SKM-1 treated with dmso at 0.1 percent for 144 hours (cell line): ENCODE measurements around the gene SCRN3.
"Not testable (repeated sequence)": the region's sequence is repeated elsewhere in the genome, so short reads cannot be mapped to it uniquely, and the experiment has no call there.

ENCODE experiments used
- DNase-seq: peaks from one replicate; lab custom pipeline; 2025; ENCODE audit not compliant: unreplicated experiment; lab: John Stamatoyannopoulos, UW

SCRN3 gene

GRCh38 chr2:174403628-174404027 lies 8.1 kb downstream of the SCRN3 start:
- no peak for DNase-seq

GRCh38 chr2:174410039-174410438 lies 14.5 kb downstream of the SCRN3 start:
- not testable (repeated sequence) for DNase-seq

GRCh38 chr2:174412256-174412655 lies 16.7 kb downstream of the SCRN3 start:
- no peak for DNase-seq

- no peak for DNase-seq
Observed at GRCh38 chr2:174428214-174428613, 32.7 kb downstream of the SCRN3 start.

DNA sequence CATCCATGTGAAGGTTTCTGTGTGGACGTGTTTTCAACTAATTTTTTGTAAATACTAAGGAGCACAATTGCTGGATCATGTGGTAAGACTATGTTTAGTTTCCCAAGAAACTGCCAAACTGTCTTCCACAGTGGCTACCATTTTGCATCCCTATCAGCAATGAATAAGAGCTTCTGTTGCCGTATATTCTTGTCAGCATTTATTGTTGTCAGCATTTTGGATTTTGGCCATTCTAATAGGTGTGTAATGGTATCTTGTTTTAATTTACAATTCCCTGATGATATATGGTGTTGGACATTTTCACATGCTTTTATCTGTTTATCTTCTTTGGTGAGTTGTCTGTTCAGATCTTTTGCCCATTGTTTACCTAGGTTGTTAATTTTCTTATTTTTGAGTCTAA lies 34.5 kb downstream of the SCRN3 start:
- no peak for DNase-seq

DNA sequence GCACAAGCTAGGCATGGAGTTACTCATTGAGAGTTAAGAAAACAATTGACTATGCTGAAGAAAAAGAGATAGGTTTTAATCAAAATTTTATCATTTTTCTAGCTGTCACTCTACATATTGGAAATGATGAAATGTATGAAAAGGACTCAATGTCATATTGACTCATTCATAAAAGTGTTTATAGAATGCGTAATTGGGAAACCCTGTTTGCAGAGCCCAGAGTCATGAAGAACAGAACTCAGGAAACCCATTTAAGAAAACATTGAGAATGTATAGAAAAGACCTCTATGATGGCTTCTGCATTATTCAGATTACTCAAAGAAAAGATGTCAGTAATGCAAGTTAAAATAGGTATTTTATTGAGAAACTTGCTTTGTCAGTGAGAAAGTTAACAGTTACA lies 36.4 kb downstream of the SCRN3 start:
- DNase-seq: no peak

DNA sequence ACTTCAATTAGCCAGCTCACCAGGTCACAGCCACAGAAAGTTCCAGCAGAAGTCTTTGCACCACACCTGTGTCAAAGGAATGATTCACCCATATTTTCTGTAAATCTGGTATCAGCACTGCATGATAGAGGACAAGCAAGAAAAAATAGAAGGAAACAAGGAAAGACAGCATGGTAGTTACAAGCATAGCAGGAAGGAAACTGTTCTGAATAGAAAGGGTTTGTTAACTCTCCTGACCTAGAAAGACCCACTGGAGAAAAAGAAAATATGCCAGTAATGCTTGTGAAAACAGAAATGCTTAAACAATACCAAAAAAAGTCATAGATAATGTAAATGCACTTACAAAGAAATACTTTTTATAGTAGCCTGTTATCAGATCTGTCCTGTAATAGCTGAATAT lies 40.8 kb downstream of the SCRN3 start:
- no peak for DNase-seq

GRCh38 chr2:174438146-174438886 lies 42.8 kb downstream of the SCRN3 start:
- no peak for DNase-seq

GRCh38 chr2:174439323-174439722 lies 43.8 kb downstream of the SCRN3 start:
- no peak for DNase-seq

GRCh38 chr2:174439950-174440349 lies 44.4 kb downstream of the SCRN3 start:
- DNase-seq: no peak

- no peak for DNase-seq
Observed at GRCh38 chr2:174442546-174443510, 47.3 kb downstream of the SCRN3 start.

DNA sequence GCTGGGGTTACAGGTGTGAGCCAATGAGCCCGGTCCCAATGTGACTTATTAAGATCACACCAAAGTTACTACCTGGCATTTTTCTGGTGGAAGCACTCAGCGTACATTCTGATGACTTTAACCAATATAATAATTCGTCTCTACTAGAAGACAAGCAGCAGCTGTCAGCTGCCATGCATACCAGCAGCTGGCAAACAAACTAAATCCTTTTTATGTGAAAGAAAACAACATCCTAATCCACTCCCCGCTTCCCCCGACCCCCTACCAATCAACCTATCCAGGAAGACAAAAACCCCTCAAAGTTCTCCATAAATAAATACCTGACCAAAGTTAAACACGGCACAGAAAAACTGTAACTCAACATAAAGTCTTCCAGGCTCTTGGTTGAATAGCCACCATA lies 49.2 kb downstream of the SCRN3 start:
- no peak for DNase-seq

- no peak for DNase-seq
Observed at GRCh38 chr2:174445248-174445647, 49.7 kb downstream of the SCRN3 start.

DNA sequence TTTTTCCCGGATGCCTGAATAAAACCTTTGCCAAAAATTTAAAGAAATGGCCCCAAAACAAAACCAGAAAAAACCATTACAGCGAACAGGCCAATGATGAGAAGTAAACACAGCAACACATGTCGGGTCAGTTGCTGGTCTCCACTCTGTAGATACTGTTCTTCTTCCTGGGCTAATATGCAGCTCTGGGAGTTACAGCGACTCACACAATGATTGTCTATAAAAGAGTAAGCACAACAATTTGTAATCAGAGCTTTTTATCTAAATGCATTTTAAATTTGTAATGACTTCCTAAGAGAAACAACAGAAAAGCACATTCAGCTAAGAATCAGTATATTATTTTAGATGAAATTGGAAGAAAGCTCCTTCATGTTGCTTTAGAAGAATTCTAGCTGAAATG lies 51.0 kb downstream of the SCRN3 start:
- no peak for DNase-seq

DNA sequence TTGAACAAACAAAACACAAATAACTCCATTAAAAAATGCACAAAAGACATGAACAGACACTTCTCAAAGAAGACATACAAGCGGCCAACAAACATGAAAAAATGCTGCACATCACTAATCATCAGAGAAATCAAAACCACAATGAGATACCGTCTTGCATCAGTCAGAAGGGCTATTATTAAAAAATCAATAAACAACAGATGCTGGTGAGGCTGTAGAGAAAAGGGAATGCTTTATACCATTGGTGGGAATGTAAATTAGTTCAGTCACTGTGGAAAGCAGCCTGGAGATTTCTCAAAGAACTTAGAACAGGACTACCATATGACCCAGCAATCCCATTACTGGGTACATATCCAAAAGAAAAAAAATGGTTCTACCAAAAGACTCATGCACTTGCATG lies 53.5 kb downstream of the SCRN3 start:
- DNase-seq: no peak

DNA sequence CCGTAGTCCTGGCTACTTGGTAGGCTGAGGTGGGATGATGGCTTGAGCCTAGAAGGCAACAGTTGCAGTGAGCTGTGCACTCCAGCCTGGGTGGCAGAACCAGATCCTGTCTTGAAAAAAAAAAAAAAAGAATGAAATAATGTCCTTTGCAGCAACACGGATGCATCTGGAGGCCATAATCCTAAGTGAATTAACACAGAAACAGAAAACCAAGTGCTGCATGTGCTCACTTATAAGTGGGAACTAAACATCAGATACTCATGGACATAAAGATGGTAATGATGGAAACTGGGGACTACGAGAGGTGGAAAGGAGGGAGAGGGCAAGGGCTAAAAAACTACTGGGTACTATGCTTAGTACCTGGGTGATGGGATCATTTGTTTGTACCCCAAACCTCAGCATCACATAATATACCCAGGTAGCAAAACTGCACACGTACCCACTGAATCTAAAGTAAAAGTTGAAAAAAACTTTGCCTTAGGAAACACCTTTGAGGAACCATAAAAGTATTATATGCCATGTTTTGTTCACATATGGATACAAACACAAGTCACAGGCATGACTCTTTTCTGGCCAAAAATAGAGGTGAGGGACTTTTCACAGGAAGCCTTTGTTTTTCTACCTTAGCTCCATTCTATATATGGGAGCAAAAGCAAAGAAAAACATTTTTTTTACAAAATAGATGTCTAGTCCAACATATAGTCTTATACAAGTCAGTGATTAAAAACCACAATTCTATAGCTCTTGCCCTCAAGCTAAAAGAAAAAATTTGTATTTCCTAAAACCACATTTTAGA lies 54.7 kb downstream of the SCRN3 start:
- no peak for DNase-seq

DNA sequence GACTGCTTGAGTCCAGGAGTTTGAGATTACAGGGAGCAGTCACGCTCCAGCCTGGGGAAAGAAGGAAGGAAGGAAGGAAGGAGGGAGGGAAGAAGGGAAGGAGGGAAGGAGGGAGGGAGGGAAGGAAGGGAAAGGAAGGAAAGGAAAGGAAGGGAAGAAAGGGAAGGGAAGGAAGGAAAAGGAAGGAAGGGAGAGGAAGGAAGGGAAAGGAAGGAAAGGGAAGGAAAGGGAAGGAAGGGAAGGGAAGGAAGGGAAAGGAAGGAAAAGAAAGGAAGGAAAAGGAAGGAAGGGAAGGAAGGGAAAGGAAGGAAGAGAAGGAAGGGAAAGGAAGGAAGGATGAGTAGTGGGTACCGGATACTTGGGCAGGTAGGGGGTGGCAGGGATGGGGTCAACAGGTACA lies 59.0 kb downstream of the SCRN3 start:
- DNase-seq: no peak

DNA sequence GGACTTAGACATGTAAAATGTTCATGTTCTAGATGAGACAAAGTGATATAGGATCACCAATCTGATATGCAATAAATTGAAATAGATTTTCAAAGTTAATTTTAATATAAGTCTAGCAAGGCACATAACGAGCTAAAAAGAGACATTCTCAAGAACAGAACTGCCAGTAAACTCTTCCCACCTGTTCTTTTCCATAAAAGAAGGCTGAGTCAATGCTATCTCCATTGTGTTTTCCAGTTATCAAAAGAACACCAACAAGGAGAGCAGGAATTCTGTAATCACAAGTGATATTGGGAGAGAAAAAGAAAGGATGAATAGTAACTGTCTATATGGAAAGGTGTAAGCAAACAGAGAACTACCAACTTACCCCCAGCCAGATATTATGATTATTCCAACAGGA lies 65.7 kb downstream of the SCRN3 start:
- DNase-seq: no peak

- no peak for DNase-seq
Observed at GRCh38 chr2:174465327-174465726, 69.8 kb downstream of the SCRN3 start.

GRCh38 chr2:174473796-174474195 lies 78.3 kb downstream of the SCRN3 start:
- no peak for DNase-seq

DNA sequence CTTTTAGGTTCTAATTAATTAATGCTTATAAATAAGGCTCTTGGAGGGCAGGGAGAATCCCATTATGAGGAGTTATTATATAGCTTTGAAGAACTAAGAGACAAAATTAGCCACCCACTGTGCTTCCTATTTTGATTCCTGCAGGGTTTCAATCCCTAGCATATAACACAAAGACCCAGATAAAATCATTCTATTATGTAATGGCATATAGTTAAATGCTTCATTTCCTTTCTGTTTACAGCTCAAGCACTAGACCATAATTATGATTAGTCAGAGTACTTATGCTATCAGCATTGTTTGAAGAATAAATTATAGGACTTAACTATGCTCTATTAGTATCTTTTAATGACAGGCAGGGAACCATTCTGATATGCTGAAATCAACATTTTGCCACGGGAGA lies 82.2 kb downstream of the SCRN3 start:
- no peak for DNase-seq
